Smooth muscle cell (in vitro differentiated cells): ENCODE results near the gene PRICKLE4. TPM values are rescaled to one million over a fixed set of nuclear protein-coding genes. Genes with fewer than 3 reads are reported as not detected.

Source experiments
- DNase-seq: peaks from one replicate; lab custom pipeline; 2025; ENCODE audit not compliant: unreplicated experiment; lab: John Stamatoyannopoulos, UW
- H2AFZ ChIP-seq: fragments of 200-600 bp; sonication (generic); 2 replicates; pipeline ENCODE4 v1.6.0; 2016; ENCODE audit warnings: antibody characterized with exemption, low read depth, mild to moderate bottlenecking
- H3F3A ChIP-seq: fragments of 200-600 bp; sonication (generic); 2 replicates; pipeline ENCODE4 v1.6.0; 2017; ENCODE audit warnings: antibody characterized with exemption, low read depth
- H3K27ac ChIP-seq: fragments of 200-600 bp; sonication (generic); 2 replicates; pipeline ENCODE4 v1.5.1; 2016; ENCODE audit warnings: low read depth, mild to moderate bottlenecking
- H3K27me3 ChIP-seq: fragments of 200-600 bp; sonication (generic); 2 replicates; pipeline ENCODE4 v1.6.1; 2016; ENCODE audit warnings: low read depth, mild to moderate bottlenecking
- H3K36me3 ChIP-seq: fragments of 200-600 bp; sonication (generic); 2 replicates; pipeline ENCODE4 v1.5.1; 2016; ENCODE audit warnings: low read depth
- H3K4me1 ChIP-seq: fragments of 200-600 bp; sonication (generic); 2 replicates; pipeline ENCODE4 v1.5.1; 2016; ENCODE audit warnings: low read depth
- H3K4me2 ChIP-seq: fragments of 200-600 bp; sonication (generic); 2 replicates; pipeline ENCODE4 v1.6.0; 2016; ENCODE audit warnings: mild to moderate bottlenecking
- H3K4me3 ChIP-seq: fragments of 200-600 bp; sonication (generic); 2 replicates; pipeline ENCODE4 v1.5.1; 2016; ENCODE audit warnings: mild to moderate bottlenecking
- H3K79me2 ChIP-seq: fragments of 200-600 bp; sonication (generic); 2 replicates; pipeline ENCODE4 v1.6.0; 2016; ENCODE audit warnings: low read depth, mild to moderate bottlenecking
- H3K9ac ChIP-seq: fragments of 200-600 bp; sonication (generic); 2 replicates; pipeline ENCODE4 v1.6.0; 2016; ENCODE audit warnings: low read depth
- H3K9me3 ChIP-seq: fragments of 200-600 bp; sonication (generic); replicated peaks from 2 replicates; pipeline ENCODE4 v1.5.1; 2016; ENCODE audit warnings: low read depth
- H4K20me1 ChIP-seq: fragments of 200-600 bp; sonication (generic); 2 replicates; pipeline ENCODE4 v1.6.0; 2016; ENCODE audit warnings: low read depth
- WGBS: methylation state at CpG from one replicate; pipeline ENCODE4 v1.1.7; 2016; ENCODE audit warnings: low lambda C conversion rate; 5-methylcytosine and 5-hydroxymethylcytosine counted together
- polyA plus RNA-seq: library from polyadenylated mRNA; unstranded; fragments of >200 nt; fragmentation: Nextera tagmentation; extraction: Ambion mirVana; gene quantifications from 2 replicates; pipeline ENCODE4 v1.2.1, GENCODE V29; 2016
- total RNA-seq: library from RNA; depleted of rRNA; stranded (reverse); fragments of >200 nt; gene quantifications from 2 replicates; pipeline ENCODE4 v1.2.3, GENCODE V29; 2014
- TF ChIP-seq, protein P1 (sequence below): fragments of 200-600 bp; sonication (generic); IDR thresholded peaks from 2 replicates; pipeline ENCODE4 v1.5.1; 2017; ENCODE audit warnings: borderline replicate concordance, mild to moderate bottlenecking, antibody characterized with exemption; ENCODE audit not compliant: insufficient read depth, poor library complexity, severe bottlenecking

PRICKLE4 gene
- total and polyA plus RNA-seq, 2 experiments from 2014 or later = 2.0 TPM; not detected in 1

DNA sequence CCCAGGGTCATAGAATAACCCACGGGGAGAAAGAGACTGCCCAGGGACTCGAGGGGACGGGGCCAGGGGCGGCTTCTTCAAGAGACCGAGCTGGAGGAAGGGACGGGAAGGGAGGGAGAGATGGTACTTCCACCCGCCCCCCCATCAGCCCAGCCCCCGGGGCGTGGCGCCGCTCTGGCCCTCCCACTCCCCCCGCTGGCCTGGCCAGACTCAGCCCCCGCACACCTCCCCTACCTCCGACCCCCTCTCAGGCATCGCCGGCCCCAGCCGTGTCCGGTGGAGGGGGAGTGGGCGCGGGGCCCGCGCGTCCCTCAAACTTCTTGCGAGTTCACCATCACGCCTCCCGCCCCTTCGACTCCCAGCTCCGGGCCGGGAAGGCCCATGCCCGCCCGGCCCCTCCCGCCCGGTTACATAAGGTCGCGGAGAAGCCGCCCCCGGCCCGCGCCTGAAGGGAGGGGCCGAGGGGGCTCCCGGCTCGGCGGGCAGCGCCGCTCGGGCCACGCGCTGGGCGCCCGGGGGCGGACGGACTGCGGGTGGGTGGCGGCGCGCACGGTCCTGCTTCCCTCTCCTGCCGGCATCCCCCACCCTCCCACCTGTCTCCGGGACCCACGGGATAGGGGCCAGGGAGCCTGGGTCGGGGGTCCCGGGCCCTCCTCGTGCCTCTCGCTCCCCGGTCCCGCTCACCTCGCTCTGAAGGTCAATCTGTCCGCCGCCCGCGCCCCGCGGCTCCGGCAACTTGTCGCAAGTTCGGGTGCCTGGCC, 45.7 kb upstream of the PRICKLE4 start:
- Histone ChIP-seq H3K4me3 (peak overlapping the region; percentile 86), H3K27ac (no peak overlapping the region), H3K36me3 (no peaks in the 10 kb centered on the region), H3F3A (peaks cover 9% of the 10 kb centered on the region), H4K20me1 (peaks cover 13% of the 10 kb centered on the region), H3K27me3 (no peaks in the 10 kb centered on the region), H3K4me2 (peak overlapping the region; percentile 89), H2AFZ (peak overlapping the region; percentile 91), H3K9me3 (no peaks in the 10 kb centered on the region), H3K9ac (peak overlapping the region; percentile 60), H3K79me2 (peaks cover 13% of the 10 kb centered on the region), H3K4me1 (peaks cover 18% of the 10 kb centered on the region)
- WGBS = 3% methylated on average over 12 of the region's 76 CpGs
- DNase-seq = peak; percentile 78
- TF ChIP-seq, protein P1, sequence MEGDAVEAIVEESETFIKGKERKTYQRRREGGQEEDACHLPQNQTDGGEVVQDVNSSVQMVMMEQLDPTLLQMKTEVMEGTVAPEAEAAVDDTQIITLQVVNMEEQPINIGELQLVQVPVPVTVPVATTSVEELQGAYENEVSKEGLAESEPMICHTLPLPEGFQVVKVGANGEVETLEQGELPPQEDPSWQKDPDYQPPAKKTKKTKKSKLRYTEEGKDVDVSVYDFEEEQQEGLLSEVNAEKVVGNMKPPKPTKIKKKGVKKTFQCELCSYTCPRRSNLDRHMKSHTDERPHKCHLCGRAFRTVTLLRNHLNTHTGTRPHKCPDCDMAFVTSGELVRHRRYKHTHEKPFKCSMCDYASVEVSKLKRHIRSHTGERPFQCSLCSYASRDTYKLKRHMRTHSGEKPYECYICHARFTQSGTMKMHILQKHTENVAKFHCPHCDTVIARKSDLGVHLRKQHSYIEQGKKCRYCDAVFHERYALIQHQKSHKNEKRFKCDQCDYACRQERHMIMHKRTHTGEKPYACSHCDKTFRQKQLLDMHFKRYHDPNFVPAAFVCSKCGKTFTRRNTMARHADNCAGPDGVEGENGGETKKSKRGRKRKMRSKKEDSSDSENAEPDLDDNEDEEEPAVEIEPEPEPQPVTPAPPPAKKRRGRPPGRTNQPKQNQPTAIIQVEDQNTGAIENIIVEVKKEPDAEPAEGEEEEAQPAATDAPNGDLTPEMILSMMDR = no peak

DNA sequence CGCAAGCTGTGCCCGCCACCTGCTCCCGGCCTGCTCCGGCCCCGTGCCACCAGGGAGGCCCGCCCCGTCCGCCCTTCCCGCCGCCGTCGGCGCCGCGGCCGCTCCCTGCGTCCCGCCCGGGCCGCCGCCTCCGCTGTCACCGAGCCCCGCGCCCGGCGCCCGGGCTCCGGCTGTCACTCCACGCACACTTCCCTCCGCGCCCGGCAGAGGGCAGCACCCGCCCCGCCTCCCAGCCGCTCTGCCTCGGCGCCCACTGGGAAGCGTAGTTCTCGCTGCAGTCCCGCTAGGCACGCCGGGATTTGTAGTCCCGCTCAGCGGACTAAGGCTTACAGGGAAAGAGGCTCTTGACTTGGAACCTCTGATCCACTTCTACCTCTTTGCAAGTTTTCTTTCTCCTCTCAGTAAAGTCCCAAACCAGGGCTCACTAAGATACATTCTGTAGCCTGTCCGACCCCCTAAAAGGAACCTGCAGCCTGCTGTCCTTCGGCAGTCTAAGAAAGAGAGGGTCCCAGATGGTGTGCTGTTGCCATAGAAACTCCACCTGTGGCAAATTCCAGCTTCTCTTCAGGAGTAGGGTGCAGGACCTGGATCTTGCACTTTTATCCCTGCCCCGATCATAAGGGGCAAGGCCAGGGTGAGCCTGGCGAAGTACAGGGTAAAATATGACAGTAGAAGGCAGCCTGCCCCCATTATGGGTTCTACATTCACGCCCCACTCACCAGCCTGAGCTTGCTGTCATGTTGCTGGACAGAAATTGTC, 45.0 kb upstream of the PRICKLE4 start, which contains the start of gene TFEB:
Gene TFEB (minus strand): TSS at position 182 of the 759 bp plus-strand sequence. CDS start 44,395 bp downstream, outside the sequence.
- peak; percentile 90 for DNase-seq
- Histone ChIP-seq H3K4me2 (peak within 1 kb of the TSS; percentile 89), H3K79me2 (peaks cover 13% of the 10 kb centered on the region), H3F3A (peaks cover 9% of the 10 kb centered on the region), H3K4me1 (peaks cover 18% of the 10 kb centered on the region), H3K27ac (no peak within 1 kb of the TSS), H4K20me1 (peaks cover 5% of the 10 kb centered on the region), H2AFZ (peak within 1 kb of the TSS; percentile 91), H3K9ac (peak within 1 kb of the TSS; percentile 60), H3K4me3 (peak within 1 kb of the TSS; percentile 86), H3K9me3 (no peaks in the 10 kb centered on the region), H3K36me3 (no peaks in the 10 kb centered on the region), H3K27me3 (no peaks in the 10 kb centered on the region)
- WGBS = 11% methylated on average over 32 of the region's 50 CpGs
- TF ChIP-seq, protein P1 = peak; percentile 85

DNA sequence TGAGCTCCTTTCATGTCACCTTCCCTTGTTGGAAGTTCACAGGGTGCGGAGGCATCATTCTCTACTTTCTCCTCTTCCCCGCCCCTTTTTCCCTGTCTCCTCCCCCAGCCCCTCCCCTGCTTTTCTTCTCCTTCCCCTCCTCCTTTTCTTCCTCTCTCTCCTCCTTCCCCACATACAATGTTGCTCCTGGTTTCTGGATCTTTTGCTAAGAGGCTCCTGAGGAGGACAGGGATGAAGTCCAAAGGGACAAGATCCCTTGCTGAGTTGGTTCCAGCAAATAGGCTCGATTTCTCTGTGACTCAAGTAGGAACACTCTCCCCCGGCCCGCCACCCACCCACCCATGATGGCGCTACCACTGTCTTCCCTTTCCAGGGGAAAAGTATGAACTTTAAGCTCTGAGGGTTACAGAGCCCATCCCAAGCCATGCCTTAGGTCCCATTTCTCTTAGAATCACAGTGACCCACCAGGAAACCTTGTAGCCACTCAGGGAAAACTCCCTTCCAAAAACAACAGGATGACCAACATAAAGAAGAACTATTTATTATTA, 44.3 kb upstream of the PRICKLE4 start:
- no peaks in the 10 kb centered on the region for H3K36me3 ChIP-seq
- H2AFZ ChIP-seq = no peak overlapping the region
- WGBS = 86% methylated on average over 6 of the region's 6 CpGs
- peaks cover 9% of the 10 kb centered on the region for H3F3A ChIP-seq
- H3K79me2 ChIP-seq = peaks cover 10% of the 10 kb centered on the region
- H3K9me3 ChIP-seq = no peaks in the 10 kb centered on the region
- no peak overlapping the region for H3K9ac ChIP-seq
- peak overlapping the region; percentile 82 for H3K4me2 ChIP-seq
- no peaks in the 10 kb centered on the region for H4K20me1 ChIP-seq
- H3K4me1 ChIP-seq = peaks cover 18% of the 10 kb centered on the region
- H3K27me3 ChIP-seq = no peaks in the 10 kb centered on the region
- H3K27ac ChIP-seq = no peak overlapping the region
- no peak overlapping the region for H3K4me3 ChIP-seq
- no peak for DNase-seq
- TF ChIP-seq, protein P1 = no peak
